CD14-positive monocyte (primary cell): Measurements from ENCODE around the gene MYORG. TPM values are rescaled to one million over a fixed set of nuclear protein-coding genes. Genes with fewer than 3 reads are reported as not detected.

ENCODE experiments used
- DNase-seq, 3 donors: peaks; one replicate each; pipeline ENCODE4 v3.0.0-alpha.2; 2011 to 2022
- H2AFZ ChIP-seq: 2 replicates; pipeline ENCODE4 v1.6.0; 2012; ENCODE audit warnings: mild to moderate bottlenecking, low read depth, low read length, inconsistent platforms; ENCODE audit not compliant: insufficient read depth, poor library complexity, severe bottlenecking
- H3K27ac ChIP-seq, 2 donors: 1 replicate in 1 of 2; 2 replicates in 1 of 2; pipeline ENCODE4 v1.5.1; 2012 to 2013; ENCODE audit warnings: low read length in 2 of 2, control low read depth in 1 of 2, inconsistent platforms in 1 of 2, low read depth in 1 of 2, mild to moderate bottlenecking in 1 of 2
- H3K27me3 ChIP-seq, 2 donors: one replicate each; pipeline versions ENCODE4 v1.6.0 to v1.6.1; 2011 to 2013; ENCODE audit warnings: low read length in 2 of 2; ENCODE audit not compliant: control insufficient read depth in 2 of 2, insufficient read depth in 2 of 2
- H3K36me3 ChIP-seq, 2 donors: replicated peaks in 1 of 2; 1 replicate in 1 of 2; 2 replicates in 1 of 2; pipeline versions ENCODE4 v1.5.1 to v1.6.1; 2012 to 2013; ENCODE audit warnings: low read length in 2 of 2, control low read depth in 1 of 2, inconsistent platforms in 1 of 2, mild to moderate bottlenecking in 1 of 2; ENCODE audit not compliant: insufficient read depth in 2 of 2, control insufficient read depth in 1 of 2
- H3K4me1 ChIP-seq, 2 donors: 1 replicate in 1 of 2; 2 replicates in 1 of 2; pipeline versions ENCODE4 v1.5.1 to v1.6.1; 2012 to 2013; ENCODE audit warnings: low read length in 2 of 2, control low read depth in 1 of 2, inconsistent platforms in 1 of 2, mild to moderate bottlenecking in 1 of 2, moderate library complexity in 1 of 2; ENCODE audit not compliant: insufficient read depth in 2 of 2, control insufficient read depth in 1 of 2
- H3K4me2 ChIP-seq: replicated peaks from 2 replicates; pipeline ENCODE3; 2012; ENCODE audit warnings: low read length, moderate library complexity, mild to moderate bottlenecking; ENCODE audit not compliant: poor library complexity, severe bottlenecking; ENCODE audit errors: extremely low read depth
- H3K4me3 ChIP-seq, 3 experiments: fragments of 200-600 bp in 1 of 3; sonication (generic) in 1 of 3; replicated peaks in 1 of 3; 1 replicate in 2 of 3; 2 replicates in 1 of 3; pipeline ENCODE4 v1.5.1; 2011 to 2013; ENCODE audit warnings: low read length in 3 of 3, mild to moderate bottlenecking in 3 of 3, control low read depth in 2 of 3, low read depth in 2 of 3, inconsistent platforms in 1 of 3, moderate library complexity in 1 of 3
- H3K79me2 ChIP-seq: 2 replicates; pipeline ENCODE4 v1.6.0; 2012; ENCODE audit warnings: mild to moderate bottlenecking, control low read depth, inconsistent platforms, low read length, moderate library complexity; ENCODE audit not compliant: insufficient read depth
- H3K9ac ChIP-seq: 2 replicates; pipeline ENCODE4 v1.6.0; 2017; ENCODE audit warnings: low read length, mild to moderate bottlenecking; ENCODE audit not compliant: insufficient read depth, poor library complexity, severe bottlenecking
- H3K9me3 ChIP-seq, 2 donors: replicated peaks in 1 of 2; 1 replicate in 1 of 2; 2 replicates in 1 of 2; pipeline versions ENCODE4 v1.5.1 to v1.6.1; 2012 to 2013; ENCODE audit warnings: low read length in 2 of 2, control low read depth in 1 of 2; ENCODE audit not compliant: control insufficient read depth in 1 of 2, insufficient read depth in 1 of 2
- H4K20me1 ChIP-seq: 2 replicates; pipeline ENCODE4 v1.6.0; 2012; ENCODE audit warnings: mild to moderate bottlenecking, low read length, control low read depth, moderate library complexity; ENCODE audit not compliant: insufficient read depth
- H3K27ac Mint-ChIP-seq, 7 donors: one replicate each; pipeline ENCODE4 v1.8.0; 2020; ENCODE audit warnings: mild to moderate bottlenecking in 7 of 7, mixed read lengths in 7 of 7, moderate library complexity in 6 of 7, inconsistent platforms in 2 of 7
- H3K27me3 Mint-ChIP-seq, 3 donors: one replicate each; pipeline ENCODE4 v1.8.0; 2021 to 2022; ENCODE audit warnings: low read depth in 3 of 3, mild to moderate bottlenecking in 3 of 3, mixed read lengths in 3 of 3, moderate library complexity in 3 of 3, inconsistent platforms in 1 of 3
- H3K36me3 Mint-ChIP-seq, 2 donors: one replicate each; pipeline ENCODE4 v1.8.0; 2020; ENCODE audit warnings: mixed read lengths in 2 of 2, inconsistent platforms in 1 of 2, mild to moderate bottlenecking in 1 of 2
- H3K4me1 Mint-ChIP-seq: one replicate; pipeline ENCODE4 v1.8.0; 2020; ENCODE audit warnings: mild to moderate bottlenecking, mixed read lengths
- H3K4me3 Mint-ChIP-seq, 2 donors: one replicate each; pipeline ENCODE4 v1.8.0; 2020; ENCODE audit warnings: mild to moderate bottlenecking in 2 of 2, mixed read lengths in 2 of 2, moderate library complexity in 1 of 2
- H3K9me3 Mint-ChIP-seq, 7 donors: one replicate each; pipeline ENCODE4 v1.8.0; 2020 to 2022; ENCODE audit warnings: mixed read lengths in 7 of 7, mild to moderate bottlenecking in 6 of 7, moderate library complexity in 6 of 7, inconsistent platforms in 2 of 7
- CTCF ChIP-seq: fragments of 200-600 bp; IDR thresholded peaks from one replicate; pipeline ENCODE4 v1.8.0; 2022; ENCODE audit warnings: antibody characterized with exemption, mild to moderate bottlenecking
- WGBS: methylation state at CpG from one replicate; pipeline ENCODE4 v1.1.5; 2013; ENCODE audit warnings: missing lambda C conversion rate; ENCODE audit not compliant: insufficient coverage; 5-methylcytosine and 5-hydroxymethylcytosine counted together
- intact Hi-C, 2 donors: fragments of 100-400 bp; cut with micrococcal nuclease; formaldehyde crosslinking; loops; one replicate each; pipeline versions ENCODE4 v1.15.0 to v1.15.1; 2023
- polyA plus RNA-seq, 3 donors: library from polyadenylated mRNA; depleted of rRNA in 1 of 3; unstranded in 2 of 3; stranded (reverse) in 1 of 3; fragments of 300-500 nt in 2 of 3; fragments of >200 nt in 1 of 3; fragmentation: Illumina TruSeq in 2 of 3; gene quantifications; 1 replicate in 2 of 3; 2 replicates in 1 of 3; pipeline ENCODE4 v1.2.3, GENCODE V29; 2012 to 2021

Gene MYORG
- polyA plus RNA-seq, 3 donors, result 0.01 to 0.05 TPM; not detected in 1

GRCh38 chr9:34337403-34337802, 39.3 kb downstream of the MYORG start:
- peak; percentile 20 for TF ChIP-seq CTCF
- Mint-ChIP-seq H3K9me3 (no peaks in the 10 kb centered on the region), H3K27me3 (no peaks in the 10 kb centered on the region), H3K27ac (peak overlapping the region in 1 of 7 donors; percentile 30), H3K36me3 (peaks cover 49 to 58% of the 10 kb centered on the region in 2 donors), H3K4me1 (peaks cover 5% of the 10 kb centered on the region), H3K4me3 (no peak overlapping the region)
- Histone ChIP-seq H3K4me3 (no peak overlapping the region), H3K79me2 (peaks cover 37% of the 10 kb centered on the region), H4K20me1 (peaks cover 29% of the 10 kb centered on the region), H3K36me3 (peaks cover 46 to 71% of the 10 kb centered on the region in 2 donors), H3K27me3 (no peaks in the 10 kb centered on the region), H3K4me2 (no peak overlapping the region), H3K9ac (no peak overlapping the region), H3K27ac (no peak overlapping the region), H3K9me3 (no peaks in the 10 kb centered on the region), H3K4me1 (no peaks in the 10 kb centered on the region), H2AFZ (no peak overlapping the region)
- intact Hi-C loops, result no loop called here
- no peak for DNase-seq
- 91% methylated on average over 1 of the region's 2 CpGs for WGBS

- Histone ChIP-seq H3K9me3 (no peaks in the 10 kb centered on the region), H3K9ac (no peak overlapping the region), H3K4me1 (peaks cover 5 to 9% of the 10 kb centered on the region in 2 donors), H3K27me3 (no peaks in the 10 kb centered on the region), H3K36me3 (peaks cover 29 to 51% of the 10 kb centered on the region in 2 donors), H2AFZ (no peak overlapping the region), H3K4me3 (no peak overlapping the region), H3K4me2 (no peak overlapping the region), H4K20me1 (peaks cover 29% of the 10 kb centered on the region), H3K79me2 (peaks cover 53% of the 10 kb centered on the region), H3K27ac (no peak overlapping the region)
- TF ChIP-seq CTCF, result no peak
- Mint-ChIP-seq H3K4me3 (no peak overlapping the region), H3K4me1 (peaks cover 17% of the 10 kb centered on the region), H3K27ac (peak overlapping the region in 3 of 7 donors; percentile 5 to 82 (median 58)), H3K27me3 (no peaks in the 10 kb centered on the region), H3K36me3 (peaks cover 39 to 40% of the 10 kb centered on the region in 2 donors), H3K9me3 (no peaks in the 10 kb centered on the region)
- DNase-seq, result no peak
- intact Hi-C loops, result no loop called here
- WGBS, result 89% methylated on average over 3 of the region's 4 CpGs
Observed at GRCh38 chr9:34335376-34335775, 41.3 kb downstream of the MYORG start.
